ENCODE results near the gene RBM48. TPM values are rescaled to one million over a fixed set of nuclear protein-coding genes. Genes with fewer than 3 reads are reported as not detected.
A peak's percentile ranks its signal among the peaks of the same experiment; 100 is the strongest.

RBM48 gene
- total and polyA plus RNA-seq, 2 of the 13 experiments (the other 11 are each of a cell fraction or from before 2014, with no cell fraction given): 7.2 to 12.2 TPM

DNA sequence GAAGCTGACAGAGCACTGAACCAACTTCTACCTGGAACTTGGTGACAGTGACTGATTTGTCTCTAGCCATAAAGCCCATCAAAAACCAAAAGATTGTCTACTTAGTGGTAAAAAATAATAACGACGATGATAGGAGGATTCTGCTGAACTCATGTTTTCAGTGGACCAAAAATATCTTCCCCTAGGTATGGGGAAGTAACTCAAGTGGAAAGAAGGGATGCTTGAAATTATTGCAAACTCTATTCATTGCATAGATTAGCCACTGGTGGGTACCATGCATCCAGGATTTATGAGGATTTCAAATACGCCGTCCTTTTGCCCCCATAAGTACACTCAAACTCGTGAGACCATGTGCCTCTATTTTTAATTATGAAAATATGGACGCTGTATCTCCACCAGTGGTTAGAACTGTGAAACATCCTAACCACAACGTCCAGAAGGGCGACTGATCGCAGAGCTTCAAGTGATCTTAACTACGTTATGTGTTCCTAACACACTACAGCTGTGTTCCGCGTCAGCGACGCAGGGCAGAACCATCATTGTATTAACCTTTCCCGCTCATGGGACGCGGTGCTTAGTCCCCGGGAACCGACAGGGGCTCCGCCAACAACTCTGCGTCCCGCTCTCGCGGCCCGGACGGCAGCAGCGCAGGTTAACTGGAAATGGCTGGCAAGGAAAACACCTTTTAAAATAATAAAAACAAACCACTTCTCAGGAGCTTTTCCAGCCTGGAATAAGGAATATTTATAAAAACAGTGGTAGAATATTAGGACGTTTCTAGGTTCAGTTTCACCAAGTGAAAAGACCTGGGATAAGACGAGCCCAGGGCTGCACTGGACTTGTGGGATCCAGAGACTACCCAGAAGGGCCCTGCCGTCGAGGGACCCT lies 1.1 kb upstream of the RBM48 start (continued):
- TF ChIP-seq, protein P1, sequence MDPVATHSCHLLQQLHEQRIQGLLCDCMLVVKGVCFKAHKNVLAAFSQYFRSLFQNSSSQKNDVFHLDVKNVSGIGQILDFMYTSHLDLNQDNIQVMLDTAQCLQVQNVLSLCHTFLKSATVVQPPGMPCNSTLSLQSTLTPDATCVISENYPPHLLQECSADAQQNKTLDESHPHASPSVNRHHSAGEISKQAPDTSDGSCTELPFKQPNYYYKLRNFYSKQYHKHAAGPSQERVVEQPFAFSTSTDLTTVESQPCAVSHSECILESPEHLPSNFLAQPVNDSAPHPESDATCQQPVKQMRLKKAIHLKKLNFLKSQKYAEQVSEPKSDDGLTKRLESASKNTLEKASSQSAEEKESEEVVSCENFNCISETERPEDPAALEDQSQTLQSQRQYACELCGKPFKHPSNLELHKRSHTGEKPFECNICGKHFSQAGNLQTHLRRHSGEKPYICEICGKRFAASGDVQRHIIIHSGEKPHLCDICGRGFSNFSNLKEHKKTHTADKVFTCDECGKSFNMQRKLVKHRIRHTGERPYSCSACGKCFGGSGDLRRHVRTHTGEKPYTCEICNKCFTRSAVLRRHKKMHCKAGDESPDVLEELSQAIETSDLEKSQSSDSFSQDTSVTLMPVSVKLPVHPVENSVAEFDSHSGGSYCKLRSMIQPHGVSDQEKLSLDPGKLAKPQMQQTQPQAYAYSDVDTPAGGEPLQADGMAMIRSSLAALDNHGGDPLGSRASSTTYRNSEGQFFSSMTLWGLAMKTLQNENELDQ (CRISPR knock-in tag; IDR thresholded peaks at IDR 0.05; ENCODE audit: borderline replicate concordance): 0 out of 2 replicates have a peak, but pooled peaks have one; percentile 32
- TF ChIP-seq, protein P2, sequence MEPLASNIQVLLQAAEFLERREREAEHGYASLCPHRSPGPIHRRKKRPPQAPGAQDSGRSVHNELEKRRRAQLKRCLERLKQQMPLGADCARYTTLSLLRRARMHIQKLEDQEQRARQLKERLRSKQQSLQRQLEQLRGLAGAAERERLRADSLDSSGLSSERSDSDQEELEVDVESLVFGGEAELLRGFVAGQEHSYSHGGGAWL (CRISPR knock-in tag; IDR thresholded peaks at IDR 0.05): no peak
- 0 out of 2 replicates have a peak, but pooled peaks have one; percentile 7 for TF ChIP-seq FOXJ3 (CRISPR knock-in tag; IDR thresholded peaks at IDR 0.05; ENCODE audit: borderline replicate concordance)

- peaks cover 34% of the 10 kb centered on the region for H3K4me1 ChIP-seq (ENCODE audit: insufficient read depth, low read length)
- H3K36me3 ChIP-seq (replicated peaks in 1 of 2; ENCODE audit: control insufficient read depth in 1 of 2, insufficient read depth in 2 of 2, low read length in 2 of 2): peaks cover 14 to 27% of the 10 kb centered on the region in 2 experiments
- BruUV-seq (replicated peaks): TSS peak; percentile 80
- H3K9ac ChIP-seq (ENCODE audit: insufficient read depth, low read depth, low read length): peak overlapping the region; percentile 97
- peak overlapping the region; percentile 90 for H3K27ac ChIP-seq (ENCODE audit: extremely low read length, insufficient read depth, low read length)
- peak overlapping the region; percentile 88 to 96 (median 92) for H3K4me3 ChIP-seq (replicated peaks in 1 of 3; ENCODE audit: insufficient read depth in 1 of 3, low read depth in 2 of 3, low read length in 3 of 3)
- CTCF ChIA-PET (ENCODE audit: low intra/inter-chr PET ratio, low total read pairs): interaction anchor here (1.4 kb wide), 1 partner anchor 527 kb away, joined by 4 read pairs; no protein-coding TSS in a partner anchor
- ATAC-seq (no peak), FAIRE-seq (no peak), DNase-seq (ENCODE audit: low spot score) (no peak)
- in situ Hi-C loops (cut with HindIII; ENCODE audit: extremely low pct_ligation_motif_present, low pct_unique_long_range_greater_than_20kb) (no loop called here), intact Hi-C loops (cut with micrococcal nuclease; ENCODE audit: unreplicated experiment) (no loop called here)
- peak overlapping the region; percentile 79 for H2AFZ ChIP-seq (ENCODE audit: low read length)
- H4K20me1 ChIP-seq (ENCODE audit: insufficient read depth, low read length): no peaks in the 10 kb centered on the region
- peaks cover 40% of the 10 kb centered on the region for H3K79me2 ChIP-seq (ENCODE audit: insufficient read depth, low read length)
- 2% methylated on average over 9 of the region's 13 CpGs for WGBS (ENCODE audit: low lambda C conversion rate)
- no peaks in the 10 kb centered on the region for H3K9me3 ChIP-seq (ENCODE audit: low read length)
- H3K4me2 ChIP-seq (ENCODE audit: low read depth, low read length): peak overlapping the region; percentile 66
- no peaks in the 10 kb centered on the region; a peak in 1 of 5 replicates for H3K27me3 ChIP-seq (ENCODE audit: control insufficient read depth in 1 of 2, insufficient read depth in 2 of 2, low read length in 2 of 2)
- POLR2A ChIA-PET: interaction anchor here (0.6 to 2.0 kb wide), 18 partner anchors 11 to 703 kb away, joined by 3 to 19 read pairs (median 4); partner anchors contain the start of genes ANKIB1, CYP51A1, FAM133B and GATAD1
- TF ChIP-seq PRPF4 (IDR thresholded peaks at IDR 0.05; ENCODE audit: low read depth, low read length, poor library complexity, severe bottlenecking): no peak
- no peak for TF ChIP-seq ARHGAP35 (CRISPR knock-in tag; IDR thresholded peaks at IDR 0.05; ENCODE audit: borderline replicate concordance)
- no peak for TF ChIP-seq ZNF674 (CRISPR knock-in tag; IDR thresholded peaks at IDR 0.05; ENCODE audit: low read depth)
- no peak for TF ChIP-seq ELF3 (CRISPR knock-in tag; IDR thresholded peaks at IDR 0.05)
- TF ChIP-seq KDM5A (IDR thresholded peaks at IDR 0.05; ENCODE audit: borderline replicate concordance, low read length): peak; percentile 97
- TF ChIP-seq SMAD3 (CRISPR knock-in tag; IDR thresholded peaks at IDR 0.05): 0 out of 2 replicates have a peak, but pooled peaks have one; percentile 0
- 0 out of 2 replicates have a peak, but pooled peaks have one; percentile 14 for TF ChIP-seq ZMAT3 (CRISPR knock-in tag; conservative IDR thresholded peaks at IDR 0.05)
- no peak for TF ChIP-seq GABPA (IDR thresholded peaks at IDR 0.05; ENCODE audit: low read depth, low read length)
- TF ChIP-seq GABPA (CRISPR knock-in tag; IDR thresholded peaks at IDR 0.05; ENCODE audit: low read depth): peak; percentile 3; the same call in 1 of the 2 replicates
- TF ChIP-seq, protein P3, sequence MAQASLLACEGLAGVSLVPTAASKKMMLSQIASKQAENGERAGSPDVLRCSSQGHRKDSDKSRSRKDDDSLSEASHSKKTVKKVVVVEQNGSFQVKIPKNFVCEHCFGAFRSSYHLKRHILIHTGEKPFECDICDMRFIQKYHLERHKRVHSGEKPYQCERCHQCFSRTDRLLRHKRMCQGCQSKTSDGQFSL (CRISPR knock-in tag; IDR thresholded peaks at IDR 0.05): 0 out of 2 replicates have a peak, but pooled peaks have one; percentile 3
- no peak for TF ChIP-seq ZBTB7B (CRISPR knock-in tag; IDR thresholded peaks at IDR 0.05)
- no peak for TF ChIP-seq MAZ (IDR thresholded peaks at IDR 0.05; ENCODE audit: borderline replicate concordance, low read depth, low read length)
- TF ChIP-seq MAZ (CRISPR knock-in tag; IDR thresholded peaks at IDR 0.05; ENCODE audit: low read depth): no peak
- TF ChIP-seq ATM (IDR thresholded peaks at IDR 0.05; ENCODE audit: borderline replicate concordance): no peak
- TF ChIP-seq, protein P4, sequence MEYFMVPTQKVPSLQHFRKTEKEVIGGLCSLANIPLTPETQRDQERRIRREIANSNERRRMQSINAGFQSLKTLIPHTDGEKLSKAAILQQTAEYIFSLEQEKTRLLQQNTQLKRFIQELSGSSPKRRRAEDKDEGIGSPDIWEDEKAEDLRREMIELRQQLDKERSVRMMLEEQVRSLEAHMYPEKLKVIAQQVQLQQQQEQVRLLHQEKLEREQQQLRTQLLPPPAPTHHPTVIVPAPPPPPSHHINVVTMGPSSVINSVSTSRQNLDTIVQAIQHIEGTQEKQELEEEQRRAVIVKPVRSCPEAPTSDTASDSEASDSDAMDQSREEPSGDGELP (IDR thresholded peaks at IDR 0.05; ENCODE audit: borderline replicate concordance, low read depth): no peak
- 0 out of 2 replicates have a peak, but pooled peaks have one; percentile 9 for TF ChIP-seq SATB2 (CRISPR knock-in tag; IDR thresholded peaks at IDR 0.05)
These were observed 316 bp downstream of the RBM48 start for GRCh38 chr7:92528958-92529264.
